Measurements from ENCODE around the gene ARID5A.

Gene ARID5A

GRCh38 chr2:96548558-96549465 is 12.3 kb downstream of the ARID5A start:
- Histone ChIP-seq H3K27me3 (ENCODE audit: insufficient read depth, poor library complexity, severe bottlenecking) (no peaks in the 10 kb centered on the region), H3K4me3 (ENCODE audit: severe bottlenecking) (no peak overlapping the region), H3K4me1 (ENCODE audit: insufficient read depth, poor library complexity, severe bottlenecking) (no peaks in the 10 kb centered on the region), H3K36me3 (ENCODE audit: low read depth) (no peaks in the 10 kb centered on the region), H3K9me3 (ENCODE audit: severe bottlenecking) (no peaks in the 10 kb centered on the region), H3K27ac (ENCODE audit: poor library complexity, severe bottlenecking) (no peak overlapping the region)
- DNase-seq (ENCODE audit: low spot score) (no peak), ATAC-seq (ENCODE audit: low read depth) (no peak)
- TF ChIP-seq CTCF (IDR thresholded peaks at IDR 0.05; ENCODE audit: poor library complexity, severe bottlenecking) = no peak

- no peak for ATAC-seq (ENCODE audit: low read depth)
- no peak overlapping the region for H3K27ac ChIP-seq (ENCODE audit: poor library complexity, severe bottlenecking)
These were observed 12.9 kb downstream of the ARID5A start for GRCh38 chr2:96549466-96549785.

DNA sequence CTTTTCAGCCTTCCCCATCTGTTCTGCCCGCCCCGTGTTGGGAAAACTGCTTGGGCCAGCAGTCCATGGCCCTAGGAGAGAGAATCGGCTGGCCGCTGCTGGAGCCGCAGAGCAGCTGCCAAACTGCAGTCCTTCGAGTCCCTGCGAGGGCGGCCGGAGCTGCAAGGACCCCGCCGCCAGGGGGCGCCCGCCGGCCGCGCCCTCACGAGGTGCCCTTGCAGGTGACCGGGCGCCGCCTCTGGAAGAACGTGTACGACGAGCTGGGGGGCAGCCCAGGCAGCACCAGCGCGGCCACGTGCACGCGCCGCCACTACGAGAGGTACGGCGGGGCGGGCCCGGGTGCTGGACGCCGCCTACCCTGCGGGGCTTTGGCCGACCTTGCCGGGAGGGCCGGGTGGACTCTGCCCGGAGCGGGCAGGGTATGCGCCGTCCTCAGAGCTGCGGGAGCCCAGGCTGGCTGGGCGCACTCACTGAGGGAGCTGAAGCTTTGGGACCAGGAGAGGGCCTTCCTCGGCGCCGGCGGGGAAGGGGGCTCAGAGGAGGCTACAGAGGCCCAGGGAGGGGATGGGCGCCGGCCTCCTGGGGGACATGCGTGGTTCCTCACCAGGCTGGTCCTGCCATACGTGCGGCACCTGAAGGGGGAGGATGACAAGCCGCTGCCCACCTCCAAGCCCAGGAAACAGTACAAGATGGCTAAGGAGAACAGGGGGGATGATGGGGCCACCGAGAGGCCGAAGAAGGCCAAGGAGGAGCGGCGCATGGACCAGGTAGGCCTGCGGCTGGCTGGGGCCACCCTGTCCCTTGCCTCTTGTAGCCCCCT is 13.6 kb downstream of the ARID5A start:
- no peak overlapping the region for H3K27ac ChIP-seq (ENCODE audit: poor library complexity, severe bottlenecking)
- DNase-seq (ENCODE audit: low spot score) = no peak
- no peak; the same call in 2 of the 3 replicates for ATAC-seq (ENCODE audit: low read depth)
- H3K27me3 ChIP-seq (ENCODE audit: insufficient read depth, poor library complexity, severe bottlenecking) = no peaks in the 10 kb centered on the region
- H3K4me3 ChIP-seq (ENCODE audit: severe bottlenecking) = no peak overlapping the region
- H3K9me3 ChIP-seq (ENCODE audit: severe bottlenecking) = no peaks in the 10 kb centered on the region
- H3K36me3 ChIP-seq (ENCODE audit: low read depth) = no peaks in the 10 kb centered on the region
- no peaks in the 10 kb centered on the region for H3K4me1 ChIP-seq (ENCODE audit: insufficient read depth, poor library complexity, severe bottlenecking)
- TF ChIP-seq CTCF (IDR thresholded peaks at IDR 0.05; ENCODE audit: poor library complexity, severe bottlenecking) = peak; percentile 69

More at GRCh38 chr2:96549466-96549785, 12.9 kb downstream of the ARID5A start:
- no peak overlapping the region for H3K4me3 ChIP-seq (ENCODE audit: severe bottlenecking)
- H3K9me3 ChIP-seq (ENCODE audit: severe bottlenecking) = no peaks in the 10 kb centered on the region
- H3K27me3 ChIP-seq (ENCODE audit: insufficient read depth, poor library complexity, severe bottlenecking) = no peaks in the 10 kb centered on the region
- no peak for DNase-seq (ENCODE audit: low spot score)
- H3K36me3 ChIP-seq (ENCODE audit: low read depth) = no peaks in the 10 kb centered on the region
- no peaks in the 10 kb centered on the region for H3K4me1 ChIP-seq (ENCODE audit: insufficient read depth, poor library complexity, severe bottlenecking)
- TF ChIP-seq CTCF (IDR thresholded peaks at IDR 0.05; ENCODE audit: poor library complexity, severe bottlenecking) = no peak

DNA sequence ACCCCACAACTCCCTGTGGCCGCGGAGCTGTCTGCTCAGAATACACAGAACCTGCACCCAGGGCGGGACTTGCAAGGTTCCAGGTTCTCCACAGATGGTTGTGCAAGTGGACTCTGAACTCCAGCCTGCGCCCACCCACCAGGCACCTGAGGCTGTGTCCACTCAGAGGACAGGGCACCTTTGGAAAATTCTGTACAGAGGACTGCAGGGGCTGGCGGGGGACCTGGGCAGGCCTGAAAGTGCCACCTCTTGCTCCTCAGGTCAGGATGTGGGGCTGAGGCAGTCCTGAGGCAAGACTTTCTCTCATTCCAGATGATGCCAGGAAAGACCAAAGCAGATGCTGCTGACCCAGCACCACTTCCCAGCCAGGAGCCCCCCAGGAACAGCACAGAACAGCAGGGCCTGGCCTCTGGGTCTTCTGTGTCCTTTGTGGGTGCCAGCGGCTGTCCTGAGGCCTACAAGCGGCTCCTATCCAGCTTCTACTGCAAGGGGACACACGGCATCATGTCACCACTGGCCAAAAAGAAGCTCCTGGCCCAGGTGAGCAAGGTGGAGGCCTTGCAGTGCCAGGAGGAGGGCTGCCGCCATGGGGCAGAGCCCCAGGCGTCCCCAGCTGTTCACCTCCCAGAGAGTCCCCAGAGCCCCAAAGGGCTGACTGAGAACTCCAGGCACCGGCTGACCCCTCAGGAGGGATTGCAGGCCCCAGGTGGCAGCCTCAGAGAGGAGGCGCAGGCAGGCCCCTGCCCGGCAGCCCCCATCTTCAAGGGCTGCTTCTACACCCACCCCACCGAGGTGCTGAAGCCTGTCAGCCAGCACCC is 14.4 kb downstream of the ARID5A start:
- no peak overlapping the region for H3K27ac ChIP-seq (ENCODE audit: poor library complexity, severe bottlenecking)
- no peak overlapping the region for H3K4me3 ChIP-seq (ENCODE audit: severe bottlenecking)
- ATAC-seq (ENCODE audit: low read depth) (no peak), DNase-seq (ENCODE audit: low spot score) (no peak)
- no peaks in the 10 kb centered on the region for H3K9me3 ChIP-seq (ENCODE audit: severe bottlenecking)
- no peak for TF ChIP-seq CTCF (IDR thresholded peaks at IDR 0.05; ENCODE audit: poor library complexity, severe bottlenecking)
- no peaks in the 10 kb centered on the region for H3K27me3 ChIP-seq (ENCODE audit: insufficient read depth, poor library complexity, severe bottlenecking)
- H3K4me1 ChIP-seq (ENCODE audit: insufficient read depth, poor library complexity, severe bottlenecking) = no peaks in the 10 kb centered on the region
- no peaks in the 10 kb centered on the region for H3K36me3 ChIP-seq (ENCODE audit: low read depth)
